DND-41 (cell line): ENCODE measurements around the gene POLR1G.

Experiments used
- CTCF ChIP-seq: IDR thresholded peaks from 2 replicates; pipeline ENCODE4 v1.5.1; 2012; ENCODE audit warnings: borderline replicate concordance, low read length, moderate library complexity, mild to moderate bottlenecking; ENCODE audit not compliant: poor library complexity, severe bottlenecking; ENCODE audit errors: extremely low read depth
- EZH2 ChIP-seq: IDR thresholded peaks from 3 replicates; pipeline ENCODE4 v1.6.1; 2012; ENCODE audit warnings: borderline replicate concordance, low read depth, mild to moderate bottlenecking, moderate library complexity, low read length, inconsistent platforms; ENCODE audit not compliant: severe bottlenecking

- TF ChIP-seq CTCF (no peak), EZH2 (no peak)
Measured at GRCh38 chr19:45362291-45362690, 44.2 kb upstream of the POLR1G start.
